HepG2 (cell line): ENCODE measurements around the gene RBM12. TPM values are rescaled to one million over a fixed set of nuclear protein-coding genes. Genes with fewer than 3 reads are reported as not detected.

Experiments
- ATF7-NPFF ChIP-seq: sonication (generic); formaldehyde crosslinking; IDR thresholded peaks from 2 replicates; pipeline ENCODE4 v1.8.1; 2023; ENCODE audit warnings: mild to moderate bottlenecking, low read depth, missing genetic modification reagents, moderate library complexity
- CENPBD1 ChIP-seq: sonication (generic); formaldehyde crosslinking; IDR thresholded peaks from 2 replicates; pipeline ENCODE4 v1.8.0; 2022; ENCODE audit warnings: missing genetic modification reagents, low read depth, mild to moderate bottlenecking, borderline replicate concordance
- CHD4 ChIP-seq: fragments of 200-600 bp; sonication (generic); IDR thresholded peaks from 2 replicates; pipeline ENCODE4 v1.7.0; 2017; ENCODE audit warnings: mild to moderate bottlenecking, low read length, borderline replicate concordance
- DRAP1 ChIP-seq: IDR thresholded peaks from 2 replicates; pipeline ENCODE4 v1.6.1; 2016; ENCODE audit warnings: missing genetic modification reagents, missing compliant biosample characterization
- HMG20A ChIP-seq: IDR thresholded peaks from 2 replicates; pipeline ENCODE4 v1.6.1; 2016; ENCODE audit warnings: borderline replicate concordance
- HNRNPK ChIP-seq: fragments of 200-400 bp; formaldehyde crosslinking; IDR thresholded peaks from 2 replicates; pipeline ENCODE4 v1.6.1; 2018; ENCODE audit warnings: low read length, low read depth, moderate library complexity, mild to moderate bottlenecking; ENCODE audit not compliant: poor library complexity, severe bottlenecking
- NR0B2 ChIP-seq: sonication (generic); formaldehyde crosslinking; IDR thresholded peaks from 2 replicates; pipeline ENCODE4 v1.4.0; 2020; ENCODE audit warnings: mild to moderate bottlenecking, missing genetic modification reagents
- SPEN ChIP-seq: sonication (generic); formaldehyde crosslinking; IDR thresholded peaks from 2 replicates; pipeline ENCODE4 v1.5.1; 2020; ENCODE audit warnings: low read depth, mild to moderate bottlenecking, missing genetic modification reagents
- SRSF9 ChIP-seq: fragments of 200-400 bp; formaldehyde crosslinking; IDR thresholded peaks from 2 replicates; pipeline ENCODE4 v1.6.1; 2018; ENCODE audit warnings: borderline replicate concordance, mild to moderate bottlenecking, low read depth, low read length; ENCODE audit not compliant: insufficient read depth, poor library complexity, severe bottlenecking
- TRIM22 ChIP-seq: fragments of 450-650 bp; IDR thresholded peaks from 2 replicates; pipeline ENCODE4 v1.6.1; 2017
- ZBTB46 ChIP-seq: sonication (generic); formaldehyde crosslinking; IDR thresholded peaks from 2 replicates; pipeline ENCODE4 v1.4.0; 2020; ENCODE audit warnings: mild to moderate bottlenecking, missing genetic modification reagents, borderline replicate concordance
- ZBTB49 ChIP-seq: sonication (generic); formaldehyde crosslinking; IDR thresholded peaks from 2 replicates; pipeline ENCODE4 v1.4.0; 2020; ENCODE audit warnings: missing genetic modification reagents, borderline replicate concordance
- ZBTB8A ChIP-seq: sonication (generic); formaldehyde crosslinking; IDR thresholded peaks from 2 replicates; pipeline ENCODE4 v1.4.0; 2020; ENCODE audit warnings: mild to moderate bottlenecking, low read depth, missing genetic modification reagents, borderline replicate concordance
- ZIK1 ChIP-seq: sonication (generic); formaldehyde crosslinking; IDR thresholded peaks from 2 replicates; pipeline ENCODE4 v1.5.0; 2020; ENCODE audit warnings: mild to moderate bottlenecking, low read depth, missing genetic modification reagents, borderline replicate concordance
- ZNF124 ChIP-seq: sonication (generic); formaldehyde crosslinking; IDR thresholded peaks from 2 replicates; pipeline ENCODE4 v1.4.0; 2020; ENCODE audit warnings: missing genetic modification reagents
- ZNF136 ChIP-seq: sonication (generic); formaldehyde crosslinking; IDR thresholded peaks from 2 replicates; pipeline ENCODE4 v1.8.1; 2022; ENCODE audit warnings: low read depth, mild to moderate bottlenecking, moderate library complexity, missing genetic modification reagents
- ZNF468 ChIP-seq: sonication (generic); formaldehyde crosslinking; IDR thresholded peaks from 2 replicates; pipeline ENCODE4 v1.8.0; 2022; ENCODE audit warnings: mild to moderate bottlenecking, moderate library complexity, missing genetic modification reagents
- ZNF558 ChIP-seq: sonication (generic); formaldehyde crosslinking; IDR thresholded peaks from 2 replicates; pipeline ENCODE4 v1.9.0; 2022; ENCODE audit warnings: mild to moderate bottlenecking, missing genetic modification reagents, borderline replicate concordance
- ZNF619 ChIP-seq: sonication (generic); formaldehyde crosslinking; IDR thresholded peaks from 2 replicates; pipeline ENCODE4 v1.4.0; 2020; ENCODE audit warnings: mild to moderate bottlenecking, missing genetic modification reagents
- ZNF672 ChIP-seq: sonication (generic); formaldehyde crosslinking; IDR thresholded peaks from 2 replicates; pipeline ENCODE4 v1.8.1; 2022; ENCODE audit warnings: missing genetic modification reagents
- ZNF737 ChIP-seq: sonication (generic); formaldehyde crosslinking; IDR thresholded peaks from 2 replicates; pipeline ENCODE4 v1.5.0; 2020; ENCODE audit warnings: missing genetic modification reagents, mild to moderate bottlenecking, borderline replicate concordance
- ZSCAN29 ChIP-seq: sonication (generic); formaldehyde crosslinking; conservative IDR thresholded peaks from 2 replicates; pipeline ENCODE4 v1.4.0; 2020; ENCODE audit warnings: mild to moderate bottlenecking, missing genetic modification reagents
- polyA plus RNA-seq, 8 experiments: library from polyadenylated mRNA; depleted of rRNA in 3 of 8; stranded (reverse) in 7 of 8; unstranded in 1 of 8; fragments of >200 nt; fragmentation: Illumina TruSeq in 4 of 8; extraction: Trizol in 4 of 8; gene quantifications; 2 replicates each; pipeline versions ENCODE4 v1.2.1 to v1.2.3, GENCODE V29; 2011 to 2016; ENCODE audit warnings: low read depth in 4 of 8, missing spikeins in 1 of 8, mixed read lengths in 1 of 8; ENCODE audit not compliant: insufficient read depth in 1 of 8
- total RNA-seq, 5 experiments: library from RNA; depleted of rRNA; stranded (reverse); fragments of >200 nt; fragmentation: Illumina TruSeq; extraction: Trizol; gene quantifications; 2 replicates each; pipeline ENCODE4 v1.2.3, GENCODE V29; 2016; ENCODE audit warnings: low read depth in 1 of 5

Gene RBM12
- total and polyA plus RNA-seq, 2 of the 13 experiments (the other 11 are each of a cell fraction or from before 2014, with no cell fraction given), result 97.9 to 104 TPM

- no peak for TF ChIP-seq CHD4
- TF ChIP-seq ZNF468, result no peak
- no peak for TF ChIP-seq CENPBD1 (CRISPR knock-in tag)
- TF ChIP-seq DRAP1 (CRISPR knock-in tag), result no peak; the same call in none of the 2 replicates
- no peak for TF ChIP-seq ZBTB49
- TF ChIP-seq ZIK1 (CRISPR knock-in tag), result no peak
- TF ChIP-seq HMG20A (CRISPR knock-in tag), result 0 out of 2 replicates have a peak, but pooled peaks have one; percentile 6
- TF ChIP-seq ATF7-NPFF, result no peak
- no peak for TF ChIP-seq ZNF136 (CRISPR knock-in tag)
- no peak for TF ChIP-seq ZSCAN29
- TF ChIP-seq TRIM22, result no peak
- no peak for TF ChIP-seq ZNF672 (CRISPR knock-in tag)
- TF ChIP-seq HNRNPK, result no peak
- no peak for TF ChIP-seq ZNF558 (CRISPR knock-in tag)
- no peak for TF ChIP-seq ZNF737 (CRISPR knock-in tag)
- no peak for TF ChIP-seq ZBTB8A (CRISPR knock-in tag)
- TF ChIP-seq ZNF124 (CRISPR knock-in tag), result no peak
- TF ChIP-seq ZBTB46 (CRISPR knock-in tag), result no peak
- no peak for TF ChIP-seq SRSF9
- no peak for TF ChIP-seq SPEN (CRISPR knock-in tag)
- TF ChIP-seq ZNF619, result no peak
- no peak for TF ChIP-seq NR0B2 (CRISPR knock-in tag)
Observed at GRCh38 chr20:35702051-35702823, 37.5 kb upstream of the RBM12 start (continued).
